Measurements from ENCODE around the gene ZNF45.

Gene ZNF45

DNA sequence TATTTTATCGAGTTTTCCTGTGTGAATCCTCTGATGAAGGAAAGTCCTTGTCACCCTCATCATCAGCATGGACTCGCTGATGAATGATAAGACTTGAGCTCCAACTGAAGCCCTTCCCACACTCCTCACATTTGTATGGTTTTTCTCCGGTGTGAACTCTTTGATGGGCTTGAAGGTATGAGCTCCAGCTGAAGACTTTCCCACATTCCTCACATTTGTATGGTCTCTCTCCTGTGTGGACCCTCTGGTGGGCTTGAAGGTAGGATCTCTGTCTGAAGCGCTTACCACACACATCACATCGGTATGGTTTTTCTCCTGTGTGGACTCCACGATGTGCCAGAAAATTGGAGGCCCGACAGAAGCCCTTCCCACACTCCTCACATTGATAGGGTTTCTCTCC, 21.7 kb downstream of the ZNF45 start:
- Histone ChIP-seq H3K27ac (no peak overlapping the region), H3K4me3 (peak overlapping the region; percentile 22)
- TF ChIP-seq, protein P1, sequence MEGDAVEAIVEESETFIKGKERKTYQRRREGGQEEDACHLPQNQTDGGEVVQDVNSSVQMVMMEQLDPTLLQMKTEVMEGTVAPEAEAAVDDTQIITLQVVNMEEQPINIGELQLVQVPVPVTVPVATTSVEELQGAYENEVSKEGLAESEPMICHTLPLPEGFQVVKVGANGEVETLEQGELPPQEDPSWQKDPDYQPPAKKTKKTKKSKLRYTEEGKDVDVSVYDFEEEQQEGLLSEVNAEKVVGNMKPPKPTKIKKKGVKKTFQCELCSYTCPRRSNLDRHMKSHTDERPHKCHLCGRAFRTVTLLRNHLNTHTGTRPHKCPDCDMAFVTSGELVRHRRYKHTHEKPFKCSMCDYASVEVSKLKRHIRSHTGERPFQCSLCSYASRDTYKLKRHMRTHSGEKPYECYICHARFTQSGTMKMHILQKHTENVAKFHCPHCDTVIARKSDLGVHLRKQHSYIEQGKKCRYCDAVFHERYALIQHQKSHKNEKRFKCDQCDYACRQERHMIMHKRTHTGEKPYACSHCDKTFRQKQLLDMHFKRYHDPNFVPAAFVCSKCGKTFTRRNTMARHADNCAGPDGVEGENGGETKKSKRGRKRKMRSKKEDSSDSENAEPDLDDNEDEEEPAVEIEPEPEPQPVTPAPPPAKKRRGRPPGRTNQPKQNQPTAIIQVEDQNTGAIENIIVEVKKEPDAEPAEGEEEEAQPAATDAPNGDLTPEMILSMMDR (IDR thresholded peaks at IDR 0.05) = no peak
- DNase-seq (ENCODE audit: low spot score) = no peak

DNA sequence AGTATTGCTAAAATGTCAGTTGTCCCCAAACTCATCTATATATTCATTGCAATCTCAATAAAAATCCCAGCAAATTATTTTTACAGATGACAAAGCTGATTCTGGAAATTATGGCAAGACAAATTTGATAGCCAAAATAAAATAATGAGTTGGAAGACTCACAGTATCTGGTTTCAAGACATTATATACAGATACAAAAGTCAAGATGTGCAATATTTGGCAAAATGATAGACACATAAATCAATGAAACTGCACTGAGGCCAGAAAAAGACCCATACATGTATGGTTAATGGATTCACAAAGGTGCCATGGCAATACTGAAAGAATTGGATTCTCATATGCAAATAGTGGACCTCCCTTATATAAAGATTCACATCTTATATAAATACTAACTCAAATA, 24.2 kb downstream of the ZNF45 start:
- TF ChIP-seq, protein P1 (IDR thresholded peaks at IDR 0.05) = no peak
- H3K4me3 ChIP-seq = no peak overlapping the region
- DNase-seq (ENCODE audit: low spot score) = no peak
- H3K27ac ChIP-seq = no peak overlapping the region

DNA sequence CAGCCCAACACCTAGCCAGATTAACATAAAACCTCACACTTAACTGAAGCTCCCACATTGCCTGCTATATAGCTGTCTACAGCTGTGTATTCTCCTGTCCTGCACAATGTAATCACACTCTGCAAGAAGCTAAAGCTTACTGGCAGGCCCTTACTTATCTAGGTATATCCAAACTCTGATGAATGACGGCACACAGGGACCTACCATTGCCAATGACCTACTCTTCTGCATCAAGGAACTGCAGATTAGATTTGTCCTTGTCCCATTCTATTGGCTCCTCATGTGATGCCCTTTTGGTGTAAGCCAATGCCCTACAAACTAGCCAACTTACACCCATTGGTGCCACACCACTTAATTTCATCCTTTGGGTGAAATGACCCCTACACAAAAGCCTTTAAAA, 26.4 kb downstream of the ZNF45 start:
- DNase-seq (ENCODE audit: low spot score) = no peak
- H3K4me3 ChIP-seq = no peak overlapping the region
- TF ChIP-seq, protein P1 (IDR thresholded peaks at IDR 0.05) = no peak
- H3K27ac ChIP-seq = no peak overlapping the region

DNA sequence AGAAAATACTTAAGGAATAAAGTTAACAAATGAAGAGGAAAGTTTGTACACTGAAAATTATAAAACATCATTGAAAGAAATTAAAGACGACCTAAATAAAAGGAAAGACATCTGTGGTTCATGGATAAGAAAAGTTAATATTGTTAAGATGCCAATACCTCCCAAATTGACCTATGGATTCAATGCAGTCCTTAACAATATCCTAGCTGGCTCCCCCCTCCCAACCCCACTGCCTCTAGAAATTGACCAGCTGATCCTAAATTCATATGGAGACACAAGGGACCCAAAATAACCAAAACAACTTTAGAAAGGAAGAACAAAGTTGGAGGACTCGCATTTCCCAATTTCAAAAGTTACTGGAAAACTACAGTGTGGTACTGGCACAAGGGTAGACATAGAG, 28.3 kb downstream of the ZNF45 start:
- DNase-seq (ENCODE audit: low spot score) = no peak
- TF ChIP-seq, protein P1 (IDR thresholded peaks at IDR 0.05) = no peak
- Histone ChIP-seq H3K27ac (no peak overlapping the region), H3K4me3 (no peak overlapping the region)

DNA sequence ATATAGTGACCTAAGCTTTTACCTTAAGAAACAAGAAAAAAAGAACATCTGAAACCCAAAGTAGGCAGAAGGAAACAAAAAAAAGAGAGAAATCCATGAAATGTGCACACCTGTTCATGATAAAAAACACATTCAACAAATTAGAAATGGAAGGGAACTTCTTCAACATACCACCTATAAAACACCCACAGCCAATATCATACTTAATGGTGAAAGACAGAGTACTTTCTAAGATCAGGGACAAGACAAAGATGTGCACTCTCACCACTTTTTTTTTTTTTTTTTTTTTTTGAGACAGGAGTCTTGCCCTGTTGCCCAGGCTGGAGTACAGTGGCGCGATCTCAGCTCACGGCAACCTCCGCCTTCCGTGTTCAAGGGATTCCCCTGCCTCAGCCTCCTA, 29.2 kb downstream of the ZNF45 start:
- no peak overlapping the region for H3K4me3 ChIP-seq
- TF ChIP-seq, protein P1 (IDR thresholded peaks at IDR 0.05) = no peak

GRCh38 chr19:43902399-43902798, 32.7 kb downstream of the ZNF45 start:
- DNase-seq (ENCODE audit: low spot score) = no peak
- no peak overlapping the region for H3K27ac ChIP-seq
- peak overlapping the region; percentile 74 for H3K4me3 ChIP-seq
- TF ChIP-seq, protein P1 (IDR thresholded peaks at IDR 0.05) = no peak

More for the DNA sequence above, 29.2 kb downstream of the ZNF45 start:
- no peak for DNase-seq (ENCODE audit: low spot score)
- no peak overlapping the region for H3K27ac ChIP-seq

- Histone ChIP-seq H3K27ac (no peak overlapping the region), H3K4me3 (peak overlapping the region; percentile 74)
- TF ChIP-seq, protein P1 (IDR thresholded peaks at IDR 0.05) = no peak
- DNase-seq (ENCODE audit: low spot score) = peak; percentile 73
These were observed 33.4 kb downstream of the ZNF45 start for GRCh38 chr19:43901395-43902390.
